K562 (cell line): ENCODE data around the gene MKNK1. TPM values are rescaled to one million over a fixed set of nuclear protein-coding genes. Genes with fewer than 3 reads are reported as not detected.
A peak's percentile ranks its signal among the peaks of the same experiment; 100 is the strongest.

ENCODE experiments used
- ATAC-seq: fragments of 200-7000 bp; cut with Tn5 transposase; 3 replicates; pipeline ENCODE4 v1.9.1; 2020; ENCODE audit warnings: moderate library complexity
- BruUV-seq: library from RNA; stranded (reverse); fragments of 400-500 nt; replicated peaks from 2 replicates; lab custom pipeline; 2021; lab: Mats Ljungman, UMichigan
- CTCF ChIA-PET: fragments of 300-600 bp; formaldehyde crosslinking; extraction: SDS; loops from one replicate; lab custom pipeline; 2021; ENCODE audit warnings: low intra/inter-chr PET ratio; lab: Yijun Ruan, JAX
- POLR2A ChIA-PET: fragments of 300-600, 350-650 bp; sonication (Branson Sonifier 250); formaldehyde crosslinking; extraction: SDS; loops from one replicate; lab custom pipeline; 2021; ENCODE audit warnings: antibody characterized with exemption, inconsistent platforms; lab: Yijun Ruan, JAX
- DNase-seq, 4 experiments: peaks; one replicate each; pipeline versions ENCODE4 v3.0.0 to v3.0.0-alpha.2; 2011 to 2018; ENCODE audit warnings: low spot score in 3 of 4, mixed read lengths in 3 of 4; ENCODE audit errors: extremely low read depth in 1 of 4
- FAIRE-seq: peaks from 2 replicates; lab custom pipeline; 2011; peaks lifted over from hg19 to GRCh38; lab: Jason Lieb, UNC
- H2AFZ ChIP-seq: 2 replicates; pipeline ENCODE4 v1.6.0; 2011; ENCODE audit warnings: low read depth, low read length, control low read depth, inconsistent platforms
- H3K27ac ChIP-seq: fragments of 200-600 bp; 3 replicates; pipeline ENCODE4 v1.8.0; 2011; ENCODE audit warnings: low read depth, mild to moderate bottlenecking, control low read depth, inconsistent platforms, low read length, moderate library complexity, mixed read lengths; ENCODE audit errors: extremely low read depth
- H3K27me3 ChIP-seq, 2 experiments: fragments of 300-600 bp in 1 of 2; 2 replicates in 1 of 2; 3 replicates in 1 of 2; pipeline versions ENCODE4 v1.6.0 to v1.8.0; 2011; ENCODE audit warnings: inconsistent platforms in 2 of 2, low read length in 2 of 2, mild to moderate bottlenecking in 1 of 2, mixed read lengths in 1 of 2, moderate library complexity in 1 of 2; ENCODE audit not compliant: control insufficient read depth in 2 of 2, insufficient read depth in 2 of 2
- H3K36me3 ChIP-seq: fragments of 300-600 bp; 3 replicates; pipeline ENCODE4 v1.8.0; 2011; ENCODE audit warnings: mild to moderate bottlenecking, low read length, inconsistent platforms; ENCODE audit not compliant: control insufficient read depth, insufficient read depth
- H3K4me1 ChIP-seq, 2 experiments: fragments of 200-600 bp in 1 of 2; replicated peaks in 1 of 2; 2 replicates in 1 of 2; 3 replicates in 1 of 2; pipeline versions ENCODE4 v1.5.1 to v1.8.0; 2011; ENCODE audit warnings: inconsistent platforms in 2 of 2, low read length in 2 of 2, mild to moderate bottlenecking in 1 of 2, mixed read lengths in 1 of 2, moderate library complexity in 1 of 2; ENCODE audit not compliant: control insufficient read depth in 2 of 2, insufficient read depth in 2 of 2
- H3K4me2 ChIP-seq: 2 replicates; pipeline ENCODE4 v1.6.1; 2011; ENCODE audit warnings: low read length, control low read depth, inconsistent platforms, mixed read lengths; ENCODE audit not compliant: insufficient read depth
- H3K4me3 ChIP-seq: fragments of 200-600 bp; sonication (generic), shearing (Covaris generic); 2 replicates; pipeline ENCODE4 v1.5.1; 2016; ENCODE audit warnings: control low read depth, inconsistent platforms
- H3K79me2 ChIP-seq: fragments of 200-600 bp; 3 replicates; pipeline ENCODE4 v1.8.0; 2011; ENCODE audit warnings: low read length, inconsistent platforms; ENCODE audit not compliant: control insufficient read depth, insufficient read depth
- H3K9ac ChIP-seq, 2 experiments: 2 replicates each; pipeline versions ENCODE4 v1.6.0 to v1.6.1; 2011; ENCODE audit warnings: low read depth in 2 of 2, low read length in 2 of 2, control low read depth in 1 of 2, inconsistent platforms in 1 of 2, mild to moderate bottlenecking in 1 of 2, mixed read lengths in 1 of 2; ENCODE audit not compliant: insufficient read depth in 1 of 2
- H3K9me1 ChIP-seq: one replicate; pipeline ENCODE4 v1.6.0; 2011; ENCODE audit warnings: inconsistent platforms, mild to moderate bottlenecking, low read length, moderate library complexity; ENCODE audit not compliant: control insufficient read depth, insufficient read depth
- H3K9me3 ChIP-seq: replicated peaks from 2 replicates; pipeline ENCODE4 v1.5.1; 2011; ENCODE audit warnings: low read depth, low read length, inconsistent platforms; ENCODE audit not compliant: control insufficient read depth, insufficient read depth
- H4K20me1 ChIP-seq: replicated peaks from 2 replicates; pipeline ENCODE4 v1.6.1; 2011; ENCODE audit warnings: low read length, inconsistent platforms, mixed read lengths; ENCODE audit not compliant: control insufficient read depth, insufficient read depth
- C11orf30 ChIP-seq: fragments of 450-650 bp; IDR thresholded peaks from 2 replicates; pipeline ENCODE4 v1.6.1; 2016; ENCODE audit warnings: low read depth, mild to moderate bottlenecking
- GATA2 ChIP-seq: sonication (generic); formaldehyde crosslinking; IDR thresholded peaks from 2 replicates; pipeline ENCODE4 v1.4.0; 2020; ENCODE audit warnings: mild to moderate bottlenecking, missing genetic modification reagents
- HNRNPLL ChIP-seq: fragments of 200-400 bp; formaldehyde crosslinking; IDR thresholded peaks from 2 replicates; pipeline ENCODE4 v1.6.1; 2017; ENCODE audit warnings: low read length, low read depth, mild to moderate bottlenecking; ENCODE audit not compliant: poor library complexity, severe bottlenecking
- TAF9B ChIP-seq: fragments of 450-650 bp; IDR thresholded peaks from 2 replicates; pipeline ENCODE4 v1.6.1; 2018; ENCODE audit warnings: mild to moderate bottlenecking; ENCODE audit not compliant: partially characterized antibody
- WGBS: fragments of 100-300 bp; shearing (Covaris generic); methylation state at CpG from one replicate; pipeline ENCODE4 v1.1.6; 2016; ENCODE audit warnings: low coverage, mixed read lengths; ENCODE audit not compliant: insufficient coverage; ENCODE audit errors: missing lambda C conversion rate; 5-methylcytosine and 5-hydroxymethylcytosine counted together
- in situ Hi-C: fragments of 300-500 bp; cut with MboI; formaldehyde crosslinking; loops from 4 replicates; pipeline ENCODE4 v1.15.0; 2018; ENCODE audit warnings: inconsistent platforms, mixed read lengths
- intact Hi-C: fragments of 100-400 bp; cut with micrococcal nuclease; formaldehyde crosslinking; loops from 2 replicates; pipeline ENCODE4 v1.14.2; 2022
- polyA plus RNA-seq, 8 experiments: library from polyadenylated mRNA; depleted of rRNA in 4 of 8; stranded (reverse) in 5 of 8; unstranded in 3 of 8; fragments of >200 nt; fragmentation: Nextera tagmentation in 2 of 8; fragmentation: Illumina TruSeq in 1 of 8; extraction: Ambion mirVana in 2 of 8; extraction: Trizol in 1 of 8; gene quantifications; 2 replicates each; pipeline versions ENCODE4 v1.2.1 to v1.2.3, GENCODE V29; 2011 to 2014; ENCODE audit warnings: inconsistent platforms in 1 of 8, missing spikeins in 1 of 8
- total RNA-seq, 7 experiments: library from RNA; depleted of rRNA in 6 of 7; stranded (reverse); fragments of >200 nt in 6 of 7; fragmentation: Illumina TruSeq in 2 of 7; extraction: Trizol in 2 of 7; gene quantifications; 2 replicates each; pipeline versions ENCODE4 v1.2.1 to v1.2.3, GENCODE V29; 2011 to 2021; ENCODE audit warnings: low replicate concordance in 1 of 7
- TF ChIP-seq, protein P1 (sequence below), 2 experiments: IDR thresholded peaks; 2 replicates each; pipeline ENCODE4 v1.6.1; 2012; ENCODE audit warnings: improper control_type of control experiment in 2 of 2, low read depth in 2 of 2, low read length in 2 of 2, borderline replicate concordance in 1 of 2

Gene MKNK1
- total and polyA plus RNA-seq, 9 of the 15 experiments (the other 6 are each of a cell fraction or from before 2014, with no cell fraction given) = 27.7 to 51.3 (median 43.7) TPM

DNA sequence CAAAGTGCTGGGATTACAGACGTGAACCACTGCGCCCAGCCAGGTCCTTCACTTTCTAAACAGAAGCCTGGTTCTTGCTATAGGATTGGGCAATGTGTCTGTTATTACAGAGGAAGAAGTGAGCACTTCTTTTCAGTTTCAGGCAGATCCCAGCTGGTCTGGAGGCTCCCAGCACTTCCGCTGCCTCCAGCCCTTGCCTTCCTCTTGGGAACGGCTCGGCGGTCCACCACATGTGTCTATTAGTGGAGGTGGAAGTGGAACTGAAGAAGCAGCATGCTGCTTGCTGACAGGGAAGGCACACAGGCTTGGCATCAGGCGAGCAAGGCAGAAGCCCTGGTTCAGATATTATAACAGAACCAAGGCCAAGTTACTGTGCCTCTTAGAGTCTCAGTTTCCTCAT, 17.0 kb downstream of the MKNK1 start:
- TF ChIP-seq TAF9B = no peak
- TF ChIP-seq HNRNPLL = no peak
- TF ChIP-seq, protein P1, sequence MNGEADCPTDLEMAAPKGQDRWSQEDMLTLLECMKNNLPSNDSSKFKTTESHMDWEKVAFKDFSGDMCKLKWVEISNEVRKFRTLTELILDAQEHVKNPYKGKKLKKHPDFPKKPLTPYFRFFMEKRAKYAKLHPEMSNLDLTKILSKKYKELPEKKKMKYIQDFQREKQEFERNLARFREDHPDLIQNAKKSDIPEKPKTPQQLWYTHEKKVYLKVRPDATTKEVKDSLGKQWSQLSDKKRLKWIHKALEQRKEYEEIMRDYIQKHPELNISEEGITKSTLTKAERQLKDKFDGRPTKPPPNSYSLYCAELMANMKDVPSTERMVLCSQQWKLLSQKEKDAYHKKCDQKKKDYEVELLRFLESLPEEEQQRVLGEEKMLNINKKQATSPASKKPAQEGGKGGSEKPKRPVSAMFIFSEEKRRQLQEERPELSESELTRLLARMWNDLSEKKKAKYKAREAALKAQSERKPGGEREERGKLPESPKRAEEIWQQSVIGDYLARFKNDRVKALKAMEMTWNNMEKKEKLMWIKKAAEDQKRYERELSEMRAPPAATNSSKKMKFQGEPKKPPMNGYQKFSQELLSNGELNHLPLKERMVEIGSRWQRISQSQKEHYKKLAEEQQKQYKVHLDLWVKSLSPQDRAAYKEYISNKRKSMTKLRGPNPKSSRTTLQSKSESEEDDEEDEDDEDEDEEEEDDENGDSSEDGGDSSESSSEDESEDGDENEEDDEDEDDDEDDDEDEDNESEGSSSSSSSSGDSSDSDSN (IDR thresholded peaks at IDR 0.05; ENCODE audit: borderline replicate concordance in 1 of 2, low read depth in 2 of 2, low read length in 2 of 2) = no peak
- TF ChIP-seq C11orf30 = no peak
- TF ChIP-seq GATA2 (CRISPR knock-in tag) = no peak
- TF ChIP-seq, all 486 proteins: peak for 0
- ChIA-PET POLR2A (no interaction called here), CTCF (no interaction called here)
- no TSS peak for BruUV-seq
- Histone ChIP-seq H3K9me3 (no peaks in the 10 kb centered on the region), H3K9me1 (no peaks in the 10 kb centered on the region), H3K36me3 (peaks cover 72% of the 10 kb centered on the region), H3K27me3 (no peaks in the 10 kb centered on the region), H3K4me3 (no peak overlapping the region), H3K27ac (no peak overlapping the region), H3K9ac (peak overlapping the region in 1 of 2 experiments; percentile 54; a peak in 1 of 4 replicates), H2AFZ (no peak overlapping the region), H3K4me1 (peaks cover 7 to 22% of the 10 kb centered on the region in 2 experiments; a peak in 4 of 5 replicates), H4K20me1 (0 out of 2 replicates have a peak, but pooled peaks cover 4% of the 10 kb centered on the region), H3K79me2 (no peaks in the 10 kb centered on the region), H3K4me2 (no peak overlapping the region)
- 86% methylated on average over 7 of the region's 7 CpGs for WGBS
- DNase-seq (no peak), FAIRE-seq (no peak), ATAC-seq (no peak)
- intact Hi-C loops (no loop called here), in situ Hi-C loops (no loop called here)
